Stimulated activated CD4-positive, alpha-beta T cell treated with anti-CD3 and anti-CD28 coated beads, Interleukin-2, amount 100 ng/mL, for 4 hours (primary cell): ENCODE data around the gene TBC1D26.
"Not testable (repeated sequence)": the region's sequence is repeated elsewhere in the genome, so short reads cannot be mapped to it uniquely, and the experiment has no call there.

ENCODE experiments used
- DNase-seq: peaks from one replicate; pipeline ENCODE4 v3.0.0-alpha.2; 2020; ENCODE audit warnings: low read depth

TBC1D26 gene

GRCh38 chr17:15731900-15732299 is at the start of gene TBC1D26:
TSS of gene TBC1D26 (plus strand) at chr17:15732283. CDS start at chr17:15735349, 3,066 bp downstream.
- not testable (repeated sequence) for DNase-seq

GRCh38 chr17:15683135-15683534 is 48.9 kb upstream of the TBC1D26 start:
- not testable (repeated sequence) for DNase-seq

GRCh38 chr17:15683824-15684478 is 48.1 kb upstream of the TBC1D26 start, which contains the start of gene TRIM16:
TSS of gene TRIM16 (minus strand) at chr17:15684311. CDS start at chr17:15651609, 32,702 bp downstream.
- peak; percentile 72 for DNase-seq

- DNase-seq = not testable (repeated sequence)
Observed at GRCh38 chr17:15687494-15687893, 44.6 kb upstream of the TBC1D26 start.

GRCh38 chr17:15698967-15699366 is 33.1 kb upstream of the TBC1D26 start:
- DNase-seq = not testable (repeated sequence)

DNA sequence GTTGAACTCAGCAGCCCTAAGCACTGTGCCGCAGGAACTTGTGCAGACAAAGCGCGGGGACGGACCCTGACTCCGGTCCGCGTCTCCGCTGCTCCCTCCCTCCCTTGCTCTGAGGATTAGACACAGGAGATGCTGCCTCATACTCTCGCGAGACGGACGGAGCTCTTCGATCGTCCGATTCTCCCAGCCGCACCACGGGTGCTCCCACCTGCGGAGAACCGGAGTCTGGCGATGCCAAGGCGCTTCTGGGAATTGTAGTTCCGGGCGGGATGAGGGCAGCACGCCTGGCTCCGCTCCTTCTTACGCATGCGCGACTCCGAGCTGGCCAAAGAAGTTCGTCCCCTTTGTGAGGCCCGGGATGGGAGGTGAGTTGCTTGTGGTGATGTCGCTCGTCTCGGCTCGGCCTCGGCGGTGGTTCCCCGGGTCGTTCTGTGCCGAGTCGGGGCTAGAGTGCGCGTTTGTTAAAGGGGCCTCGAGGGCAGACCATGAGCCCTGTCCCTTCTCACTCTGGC is 32.6 kb upstream of the TBC1D26 start, which contains the start of gene ZNF286A:
Gene ZNF286A (plus strand): TSS at position 340 of the 512 bp plus-strand sequence. CDS start 578 bp downstream, outside the sequence.
- peak; percentile 92 for DNase-seq

DNA sequence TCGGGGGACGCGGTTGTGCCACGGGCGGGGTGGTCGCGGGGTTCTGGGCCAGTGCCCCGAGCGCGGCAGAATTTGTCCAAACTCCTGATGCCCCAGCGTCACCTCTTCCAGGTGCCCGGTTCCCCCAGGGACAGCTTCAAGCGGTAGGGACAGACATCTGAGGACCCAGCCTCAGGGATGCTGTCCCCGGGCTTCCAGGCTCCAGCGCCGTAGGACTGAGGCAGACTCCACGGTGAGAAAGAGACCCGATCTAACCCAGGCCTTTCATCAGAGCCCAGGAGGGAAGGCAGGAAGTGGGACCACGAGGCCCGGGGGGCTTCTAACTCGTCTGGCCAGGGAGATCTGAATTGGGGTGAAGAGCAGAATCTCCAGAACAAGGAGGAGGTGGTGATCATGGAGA is 32.1 kb upstream of the TBC1D26 start:
- not testable (repeated sequence) for DNase-seq

- DNase-seq = not testable (repeated sequence)
Observed at GRCh38 chr17:15704239-15704638, 27.8 kb upstream of the TBC1D26 start.

GRCh38 chr17:15704813-15705212 is 27.3 kb upstream of the TBC1D26 start:
- not testable (repeated sequence) for DNase-seq

GRCh38 chr17:15708879-15709278 is 23.2 kb upstream of the TBC1D26 start:
- DNase-seq = not testable (repeated sequence)

DNA sequence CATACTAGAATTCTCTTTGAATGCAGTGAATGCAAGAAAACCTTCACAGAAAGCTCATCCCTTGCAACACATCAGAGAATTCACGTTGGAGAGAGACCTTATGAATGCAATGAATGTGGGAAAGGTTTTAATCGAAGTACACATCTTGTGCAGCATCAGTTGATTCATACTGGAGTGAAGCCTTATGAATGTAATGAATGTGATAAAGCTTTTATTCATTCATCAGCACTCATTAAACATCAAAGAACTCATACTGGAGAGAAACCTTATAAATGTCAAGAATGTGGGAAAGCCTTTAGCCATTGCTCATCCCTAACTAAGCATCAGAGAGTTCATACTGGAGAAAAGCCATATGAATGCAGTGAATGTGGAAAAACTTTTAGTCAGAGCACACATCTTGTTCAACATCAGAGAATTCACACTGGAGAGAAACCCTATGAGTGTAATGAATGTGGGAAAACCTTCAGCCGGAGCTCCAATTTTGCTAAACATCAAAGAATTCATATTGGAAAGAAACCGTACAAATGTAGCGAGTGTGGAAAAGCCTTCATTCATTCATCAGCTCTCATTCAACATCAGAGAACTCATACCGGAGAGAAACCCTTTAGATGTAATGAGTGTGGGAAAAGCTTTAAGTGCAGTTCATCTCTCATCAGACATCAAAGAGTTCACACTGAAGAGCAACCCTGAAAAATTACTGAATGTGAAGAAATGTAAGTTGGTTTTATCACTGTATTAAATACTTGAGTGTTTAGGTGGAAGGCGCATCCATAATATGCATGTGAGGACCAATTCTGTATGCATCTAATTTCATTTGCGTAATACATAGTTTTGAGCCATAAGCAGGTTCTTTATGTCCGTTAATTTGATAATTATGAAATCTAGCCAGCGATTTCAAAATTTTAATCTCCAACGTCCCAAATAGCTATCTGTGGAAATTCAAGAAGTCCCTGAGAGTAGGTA is 15.2 kb upstream of the TBC1D26 start:
- DNase-seq = not testable (repeated sequence)

- DNase-seq = not testable (repeated sequence)
Observed at GRCh38 chr17:15730535-15730934, 1.5 kb upstream of the TBC1D26 start.

DNA sequence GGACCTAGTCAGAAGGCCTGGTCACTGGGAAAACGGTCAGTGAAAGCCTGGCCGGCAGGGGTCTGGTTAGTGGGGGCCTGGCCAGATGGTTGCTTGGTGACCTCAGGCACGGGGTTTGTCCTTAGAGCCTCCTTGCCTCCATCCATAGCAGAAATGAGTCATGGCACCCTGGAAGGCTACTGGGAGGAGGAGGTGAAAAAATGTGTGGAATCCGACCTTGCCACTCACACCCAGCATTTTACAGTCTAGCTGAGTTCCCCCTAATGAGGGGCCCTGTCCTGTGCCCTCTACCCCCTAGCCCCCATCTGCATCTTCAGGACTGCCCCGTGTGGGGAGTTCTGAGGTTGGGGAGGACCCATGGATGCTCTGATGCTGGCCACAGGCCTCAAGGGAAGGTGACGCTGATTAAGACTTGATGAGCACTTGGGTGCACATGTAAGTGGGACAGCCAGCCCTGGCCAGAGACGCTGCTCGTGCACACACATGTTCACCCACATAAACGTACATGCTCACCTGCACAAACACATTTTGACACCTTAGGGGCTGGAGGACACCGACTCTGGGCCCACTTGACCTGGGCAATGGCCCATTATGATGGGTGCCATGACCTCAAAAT is 1.2 kb downstream of the TBC1D26 start:
- not testable (repeated sequence) for DNase-seq

- DNase-seq = not testable (repeated sequence)
Observed at GRCh38 chr17:15736578-15736977, 4.5 kb downstream of the TBC1D26 start.

GRCh38 chr17:15738066-15738465 is 6.0 kb downstream of the TBC1D26 start:
- no peak for DNase-seq

DNA sequence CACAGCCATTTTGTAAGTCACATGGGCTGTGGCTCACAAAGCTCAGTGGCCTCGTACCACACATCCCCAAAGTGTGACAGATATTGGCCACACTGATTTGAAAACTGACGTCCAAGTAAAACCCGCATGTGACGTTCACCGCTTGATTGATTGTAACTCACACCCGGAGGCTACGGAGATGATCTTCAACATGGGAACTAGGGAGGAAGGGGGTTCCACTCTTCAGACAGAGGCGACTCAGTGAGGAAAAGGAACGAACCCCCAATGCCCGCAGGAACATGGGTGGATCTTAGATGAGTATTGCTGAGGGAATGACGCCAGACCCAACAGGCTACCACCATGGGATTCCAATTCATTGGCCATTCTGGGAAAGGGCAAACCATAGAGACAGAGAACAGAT is 7.2 kb downstream of the TBC1D26 start:
- DNase-seq = not testable (repeated sequence)

- DNase-seq = not testable (repeated sequence)
Observed at GRCh38 chr17:15740041-15740440, 8.0 kb downstream of the TBC1D26 start.

GRCh38 chr17:15740570-15741120 is 8.6 kb downstream of the TBC1D26 start:
- DNase-seq = no peak

DNA sequence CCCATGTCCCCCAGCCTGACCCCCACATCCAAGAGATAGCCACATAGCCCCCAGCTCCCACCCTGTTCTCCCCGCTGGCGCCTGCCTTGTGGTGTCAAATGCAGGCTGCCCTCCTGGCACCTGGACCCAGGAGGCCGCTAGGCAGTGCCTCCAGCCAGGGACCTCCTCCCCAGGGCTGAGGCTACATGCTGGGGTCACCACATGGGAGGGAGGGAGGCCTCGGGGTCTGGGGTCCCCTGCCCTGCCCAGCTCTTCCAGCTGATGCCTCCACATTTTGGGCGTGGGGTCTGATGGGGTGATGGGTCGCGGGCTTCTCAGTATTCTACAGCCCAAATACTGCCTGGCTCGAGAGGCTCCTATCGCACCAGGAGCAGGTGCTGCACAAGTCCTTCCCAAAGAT is 9.5 kb downstream of the TBC1D26 start:
- DNase-seq = no peak

DNA sequence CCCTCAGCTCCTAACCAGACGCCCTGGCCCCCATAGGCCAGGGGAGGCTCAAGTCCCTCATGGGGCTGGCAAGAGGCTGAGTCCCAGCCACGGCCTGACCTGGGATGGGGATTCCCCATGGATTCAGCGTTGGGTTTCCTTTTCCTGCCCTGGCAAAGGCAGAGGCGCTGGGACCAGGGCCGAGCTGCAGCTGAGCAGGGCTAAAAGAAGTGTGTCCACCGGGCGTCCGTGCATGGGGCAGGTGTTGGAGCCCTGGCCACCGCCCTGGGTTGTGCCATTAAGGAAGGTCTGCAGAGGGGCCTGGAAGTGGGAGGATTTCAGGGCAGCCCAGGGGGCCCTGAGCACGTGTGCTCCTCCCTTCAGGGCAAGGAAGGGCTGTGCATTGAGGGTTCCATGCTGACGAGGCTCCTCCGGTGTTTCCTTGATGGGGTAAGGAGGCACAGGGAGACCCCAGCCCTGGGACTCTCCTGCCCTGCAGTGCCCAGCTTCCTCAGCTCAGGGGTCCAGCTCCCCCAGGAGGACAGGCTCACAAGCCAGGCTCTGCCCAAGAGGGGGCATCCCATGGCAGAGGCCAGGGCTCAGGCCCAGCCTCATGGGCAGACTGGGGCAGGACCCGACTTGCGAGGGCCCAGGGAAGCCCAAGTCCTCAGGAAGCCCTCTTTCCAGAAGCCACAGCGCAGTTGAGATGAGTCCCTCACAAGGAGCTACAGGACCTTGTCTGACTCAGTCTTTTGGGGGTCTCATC is 10.1 kb downstream of the TBC1D26 start:
- no peak for DNase-seq

- no peak for DNase-seq
Observed at GRCh38 chr17:15742921-15743320, 10.8 kb downstream of the TBC1D26 start.
